GM19099 (cell line): ENCODE measurements around the gene CSK.

Source experiments
- POLR2A ChIP-seq: IDR thresholded peaks from 3 replicates; pipeline ENCODE4 v1.6.1; 2011; ENCODE audit warnings: low read depth; ENCODE audit not compliant: insufficient read length; ENCODE audit errors: extremely low read depth

CSK gene

GRCh38 chr15:74801311-74801997, 19.6 kb downstream of the CSK start:
- peak; percentile 22 for TF ChIP-seq POLR2A

DNA sequence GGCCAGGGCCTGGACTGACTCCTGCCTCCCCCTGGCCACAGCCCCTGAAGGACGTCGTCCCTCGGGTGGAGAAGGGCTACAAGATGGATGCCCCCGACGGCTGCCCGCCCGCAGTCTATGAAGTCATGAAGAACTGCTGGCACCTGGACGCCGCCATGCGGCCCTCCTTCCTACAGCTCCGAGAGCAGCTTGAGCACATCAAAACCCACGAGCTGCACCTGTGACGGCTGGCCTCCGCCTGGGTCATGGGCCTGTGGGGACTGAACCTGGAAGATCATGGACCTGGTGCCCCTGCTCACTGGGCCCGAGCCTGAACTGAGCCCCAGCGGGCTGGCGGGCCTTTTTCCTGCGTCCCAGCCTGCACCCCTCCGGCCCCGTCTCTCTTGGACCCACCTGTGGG, 20.4 kb downstream of the CSK start:
- TF ChIP-seq POLR2A, result no peak

GRCh38 chr15:74802862-74803447, 21.1 kb downstream of the CSK start:
- peak; percentile 6 for TF ChIP-seq POLR2A

- TF ChIP-seq POLR2A, result no peak
Measured at GRCh38 chr15:74804935-74805334, 23.1 kb downstream of the CSK start.

GRCh38 chr15:74807282-74807681, 25.4 kb downstream of the CSK start:
- no peak for TF ChIP-seq POLR2A

DNA sequence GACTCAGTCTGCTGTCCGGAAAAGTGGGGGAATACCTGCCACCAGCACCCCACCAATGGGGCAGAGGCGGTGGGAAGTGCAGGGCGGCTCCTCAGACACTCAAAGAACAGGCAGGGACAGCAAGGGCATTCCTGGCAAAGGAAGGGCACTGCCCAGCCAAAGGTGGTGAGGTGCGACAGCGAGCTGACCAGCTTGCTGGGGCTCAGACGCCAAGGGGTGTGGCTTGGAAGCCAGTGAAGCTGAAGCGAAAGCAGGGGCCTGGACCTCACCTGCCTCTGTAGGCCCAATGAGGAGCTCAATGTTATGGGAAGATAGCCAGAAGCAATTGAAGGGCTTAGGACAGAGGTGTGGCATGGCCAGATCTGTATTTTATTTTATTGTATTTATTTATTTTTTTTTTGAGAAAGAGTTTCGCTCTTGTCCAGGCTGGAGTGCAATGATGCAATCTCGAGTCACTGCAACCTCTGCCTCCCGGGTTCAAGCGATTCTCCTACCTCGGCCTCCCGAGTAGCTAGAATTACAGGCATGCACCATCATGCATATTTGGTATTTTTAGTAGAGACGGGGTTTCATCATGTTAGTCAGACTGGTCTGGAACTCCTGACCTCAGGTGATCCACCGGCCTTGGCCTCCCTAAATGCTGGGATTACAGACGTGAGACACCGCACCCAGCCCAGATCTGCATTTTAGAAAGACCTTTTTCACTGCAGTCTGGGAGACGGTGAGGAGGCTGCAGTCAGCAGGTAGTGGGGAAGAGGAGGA, 26.4 kb downstream of the CSK start:
- TF ChIP-seq POLR2A, result no peak

GRCh38 chr15:74808840-74809229, 27.0 kb downstream of the CSK start:
- no peak for TF ChIP-seq POLR2A

- no peak for TF ChIP-seq POLR2A
Measured at GRCh38 chr15:74809242-74809641, 27.4 kb downstream of the CSK start.

- no peak for TF ChIP-seq POLR2A
Measured at GRCh38 chr15:74809956-74810355, 28.1 kb downstream of the CSK start.

- no peak for TF ChIP-seq POLR2A
Measured at GRCh38 chr15:74812533-74812932, 30.7 kb downstream of the CSK start, which contains the start of gene LMAN1L. Gene LMAN1L (plus strand): TSS chr15:74812835. CDS start chr15:74812855, 20 bp downstream.

GRCh38 chr15:74815121-74815934, 33.4 kb downstream of the CSK start:
- TF ChIP-seq POLR2A, result no peak

DNA sequence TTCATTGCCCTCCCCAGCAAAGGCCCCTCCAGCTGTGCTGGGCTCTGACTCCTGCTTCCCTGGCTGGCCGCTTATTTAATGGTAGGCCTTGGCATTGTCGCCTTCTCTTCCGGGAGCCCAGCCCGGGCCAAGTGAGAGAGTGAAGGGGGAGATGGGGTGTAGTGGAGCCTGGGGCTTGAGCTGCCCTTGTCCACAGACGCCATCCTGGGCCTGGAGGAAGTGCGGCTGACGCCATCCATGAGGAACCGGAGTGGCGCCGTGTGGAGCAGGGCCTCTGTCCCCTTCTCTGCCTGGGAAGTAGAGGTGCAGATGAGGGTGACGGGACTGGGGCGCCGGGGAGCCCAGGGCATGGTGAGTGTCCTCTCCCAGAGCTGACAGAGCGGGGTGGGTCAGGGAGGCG, 34.1 kb downstream of the CSK start:
- TF ChIP-seq POLR2A, result no peak

DNA sequence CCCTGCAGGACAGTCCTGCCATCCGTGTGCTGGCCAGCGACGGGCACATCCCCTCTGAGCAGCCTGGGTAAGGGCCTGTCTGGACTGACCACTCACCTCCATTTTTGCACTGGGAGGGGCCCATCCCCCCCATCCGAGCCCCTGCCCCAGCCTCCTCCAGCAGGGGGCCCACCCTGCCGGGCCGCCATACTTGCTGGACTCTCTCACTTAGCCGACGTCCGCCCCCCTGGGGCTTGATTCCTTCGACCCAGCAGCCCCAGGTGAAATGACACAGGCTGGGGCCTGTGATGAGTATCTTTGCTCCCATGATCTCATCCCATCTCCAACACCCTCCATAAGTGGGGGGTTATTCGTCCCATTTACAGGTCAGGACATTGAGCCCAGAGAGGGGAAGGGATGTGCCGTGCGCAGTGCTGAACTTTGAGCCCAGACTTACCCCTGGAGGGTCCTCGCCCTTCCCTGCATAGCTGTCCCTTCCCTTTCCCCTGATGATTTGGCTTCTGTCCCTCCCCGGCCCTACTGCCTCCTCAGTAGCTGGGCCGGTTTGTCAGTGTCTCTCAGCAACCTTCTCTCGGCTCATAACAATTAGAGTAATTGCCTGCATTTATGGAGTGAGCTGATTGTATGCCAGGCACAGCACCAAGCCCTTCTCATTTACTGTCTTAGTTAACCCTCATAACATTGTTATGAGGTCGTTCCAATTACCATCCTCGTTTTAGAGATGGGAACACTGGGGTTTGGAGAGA, 34.9 kb downstream of the CSK start:
- no peak for TF ChIP-seq POLR2A

DNA sequence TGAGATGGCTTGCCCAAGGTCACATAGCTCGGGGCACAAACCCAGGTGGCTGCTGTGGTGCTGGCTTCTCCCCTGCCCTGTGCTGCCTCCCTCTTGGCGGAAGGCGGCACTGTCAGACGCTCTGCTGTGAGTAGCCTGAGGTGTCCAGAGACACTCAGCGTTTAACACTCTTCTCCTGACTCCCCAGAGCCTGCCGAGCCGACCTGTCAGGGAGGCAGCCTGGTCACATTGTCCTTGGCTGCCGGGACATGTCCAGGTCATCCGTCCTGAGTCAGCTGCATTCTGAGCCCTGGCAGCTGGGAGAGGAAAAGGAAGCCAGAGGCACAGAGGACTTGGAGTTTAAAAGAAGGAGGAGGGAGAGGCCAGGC, 35.5 kb downstream of the CSK start:
- no peak for TF ChIP-seq POLR2A
